HG02943 (cell line): Measurements from ENCODE around the gene HERC4.
"Not testable (repeated sequence)": the region's sequence is repeated elsewhere in the genome, so short reads cannot be mapped to it uniquely, and the experiment has no call there.

Experiments used
- ATAC-seq: cut with Tn5 transposase; IDR thresholded peaks from one replicate; pipeline ENCODE4 v1.9.1; 2021; ENCODE audit warnings: mild to moderate bottlenecking, low read depth, moderate library complexity; ENCODE audit not compliant: unreplicated experiment

The HERC4 gene

DNA sequence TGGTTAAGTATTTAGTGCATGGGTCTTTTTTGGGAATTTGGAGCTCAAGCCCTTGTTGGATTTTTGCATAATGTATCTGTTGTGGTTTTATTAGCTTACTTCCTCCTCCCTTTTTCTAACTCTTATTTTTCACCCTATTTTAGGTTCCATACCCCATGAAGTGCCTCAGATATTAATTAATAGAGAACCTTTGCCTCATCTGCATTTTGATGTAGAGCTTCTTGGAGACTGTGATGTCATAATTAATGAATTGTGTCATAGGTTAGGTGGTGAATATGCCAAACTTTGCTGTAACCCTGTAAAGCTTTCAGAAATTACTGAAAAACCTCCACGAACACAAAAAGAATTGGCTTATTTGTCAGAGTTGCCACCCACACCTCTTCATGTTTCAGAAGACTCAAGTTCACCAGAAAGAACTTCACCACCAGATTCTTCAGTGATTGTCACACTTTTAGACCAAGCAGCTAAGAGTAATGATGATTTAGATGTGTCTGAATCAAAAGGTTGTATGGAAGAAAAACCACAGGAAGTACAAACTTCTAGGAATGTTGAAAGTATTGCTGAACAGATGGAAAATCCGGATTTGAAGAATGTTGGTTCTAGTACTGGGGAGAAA lies 162.6 kb downstream of the HERC4 start:
- no peak for ATAC-seq

DNA sequence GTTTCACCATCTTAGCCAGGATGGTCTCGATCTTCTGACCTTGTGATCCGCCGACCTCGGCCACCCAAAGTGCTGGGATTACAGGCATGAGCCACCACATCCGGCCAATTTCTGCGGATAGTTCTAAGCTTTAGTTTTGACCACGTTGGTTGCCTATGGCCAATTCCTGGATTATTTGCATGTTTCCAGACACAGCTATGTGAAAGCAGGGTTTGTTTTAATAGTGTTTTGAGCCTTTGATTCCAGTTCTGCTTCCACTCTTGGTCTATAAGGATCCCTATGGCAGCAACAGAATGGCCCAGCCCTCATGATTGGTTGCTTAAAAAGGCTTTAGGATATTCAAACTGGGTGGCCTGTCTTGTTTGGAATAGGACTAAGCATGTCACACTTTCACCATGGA lies 171.5 kb downstream of the HERC4 start:
- no peak for ATAC-seq

DNA sequence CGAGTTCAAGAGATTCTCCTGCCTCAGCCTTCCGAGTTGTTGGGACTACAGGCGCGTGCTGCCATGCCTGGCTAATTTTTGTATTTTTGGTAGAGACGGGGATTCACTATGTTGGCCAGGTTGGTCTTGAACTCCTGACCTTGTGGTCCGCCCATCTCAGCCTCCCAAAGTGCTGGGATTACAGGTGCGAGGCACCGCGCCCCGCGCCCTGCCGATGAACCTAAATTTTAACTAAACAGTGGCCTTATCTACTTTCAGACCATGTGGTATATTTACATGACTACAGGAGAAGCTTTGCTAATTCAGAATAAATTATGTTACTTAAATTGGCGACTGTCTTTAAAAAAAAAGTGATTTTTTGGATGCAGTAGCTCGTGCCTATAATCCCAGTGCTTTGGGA lies 181.4 kb downstream of the HERC4 start:
- no peak for ATAC-seq

DNA sequence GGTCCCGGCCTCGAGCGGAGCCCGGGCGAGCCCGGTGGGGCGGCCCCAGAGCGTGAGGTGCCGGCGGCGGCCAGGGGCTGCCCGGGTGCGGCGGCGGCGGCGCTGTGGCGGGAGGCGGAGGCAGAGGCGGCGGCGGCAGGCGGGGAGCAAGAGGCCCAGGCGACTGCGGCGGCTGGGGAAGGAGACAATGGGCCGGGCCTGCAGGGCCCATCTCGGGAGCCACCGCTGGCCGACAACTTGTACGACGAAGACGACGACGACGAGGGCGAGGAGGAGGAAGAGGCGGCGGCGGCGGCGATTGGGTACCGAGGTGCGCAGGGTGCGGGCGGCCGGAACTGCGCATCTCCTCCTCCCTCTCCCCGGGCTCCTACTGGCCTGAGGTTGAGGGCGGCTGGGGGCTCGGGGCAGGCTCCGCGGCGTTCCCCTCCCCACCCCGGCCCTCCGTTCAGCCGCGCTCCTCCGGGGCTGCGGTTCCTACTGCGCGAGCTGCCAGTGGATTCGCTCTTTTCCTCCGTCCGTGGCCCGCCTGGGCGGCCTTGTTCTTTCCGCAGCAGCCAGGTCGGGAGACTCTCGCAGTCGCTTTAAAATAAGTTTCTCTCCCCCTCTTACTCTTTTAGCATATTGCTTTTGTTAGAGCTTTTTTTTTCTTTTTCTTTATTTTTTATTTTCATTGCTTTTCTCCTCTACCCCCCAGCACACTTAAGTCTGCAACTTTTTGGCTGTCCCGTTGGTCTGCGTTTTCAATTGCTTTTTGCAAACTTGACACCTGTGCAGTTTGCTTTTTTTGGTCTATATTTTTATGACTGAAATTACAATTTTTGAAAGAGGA lies 190.0 kb downstream of the HERC4 start:
- peak; percentile 68 for ATAC-seq

DNA sequence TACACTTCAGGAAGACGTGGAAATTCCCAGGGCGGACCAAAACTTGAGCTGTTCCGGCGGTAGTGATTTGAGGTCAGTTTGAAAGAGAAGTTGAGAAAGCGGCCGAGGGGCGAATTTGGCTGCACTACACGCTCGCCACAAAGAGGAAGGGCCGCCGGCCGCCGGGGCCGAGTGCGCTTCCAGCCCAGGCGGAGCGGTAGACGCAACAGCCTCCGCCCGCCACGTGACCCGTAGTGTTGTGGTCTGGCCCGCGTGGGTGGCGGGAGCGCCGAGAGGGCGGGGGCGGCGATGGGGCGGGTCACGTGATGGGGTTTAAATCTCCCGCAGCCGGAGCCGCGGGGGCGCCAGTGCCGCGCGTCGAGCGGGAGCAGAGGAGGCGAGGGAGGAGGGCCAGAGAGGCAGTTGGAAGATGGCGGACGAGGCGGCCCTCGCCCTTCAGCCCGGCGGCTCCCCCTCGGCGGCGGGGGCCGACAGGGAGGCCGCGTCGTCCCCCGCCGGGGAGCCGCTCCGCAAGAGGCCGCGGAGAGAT lies 190.7 kb downstream of the HERC4 start, which contains the start of gene SIRT1:
Gene SIRT1, plus strand, starts transcription at position 344 of the 529 bp plus-strand sequence. Its CDS starts 66 bp downstream, at position 410.
- peak; percentile 76 for ATAC-seq

DNA sequence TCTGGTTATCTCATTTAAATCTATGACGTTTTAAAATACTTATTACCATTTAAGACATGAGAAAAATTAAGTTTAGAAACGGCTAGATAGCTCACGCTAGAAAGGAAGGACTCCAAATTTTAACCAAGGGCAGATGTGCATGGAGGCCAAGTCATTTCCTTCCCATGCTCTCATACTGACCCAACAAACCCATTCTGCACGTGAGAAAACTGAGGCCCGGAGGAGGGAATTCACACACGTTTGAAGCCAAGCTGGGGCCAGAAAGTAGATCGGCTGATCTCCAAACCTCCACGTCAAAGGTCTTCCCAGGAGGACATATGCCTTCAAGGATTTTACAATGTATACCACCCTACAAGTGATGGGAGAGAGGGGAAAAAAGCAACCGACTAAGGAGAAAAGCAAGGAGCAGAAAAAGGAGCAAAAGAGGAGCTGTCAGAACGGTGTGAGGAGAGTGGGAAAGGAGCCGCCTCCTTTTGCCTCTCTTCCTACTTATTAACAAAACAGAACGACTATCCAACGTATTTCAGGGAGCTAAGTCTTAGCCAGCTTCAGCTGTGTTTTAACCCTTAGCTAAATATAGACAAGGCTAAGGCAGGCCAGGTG lies 191.3 kb downstream of the HERC4 start:
- ATAC-seq = no peak

DNA sequence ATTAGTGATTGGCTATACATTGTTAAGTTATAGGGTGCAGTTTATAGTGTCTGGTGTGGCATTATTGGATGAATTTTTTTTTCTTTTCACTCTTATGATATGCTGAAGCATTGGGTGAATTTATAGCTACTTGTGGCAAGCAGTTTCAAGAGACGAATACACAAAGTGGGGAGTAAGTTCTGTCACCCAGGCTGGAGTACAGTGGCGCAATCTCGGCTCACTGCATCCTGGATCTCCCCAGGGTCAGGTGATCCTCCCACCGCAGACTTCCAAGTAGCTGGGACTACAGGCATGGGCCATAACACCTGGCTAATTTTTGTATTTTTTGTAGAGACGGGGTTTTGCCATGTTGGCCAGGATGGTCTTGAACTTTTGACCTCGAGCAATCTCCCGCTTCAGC lies 196.9 kb downstream of the HERC4 start:
- ATAC-seq = no peak

DNA sequence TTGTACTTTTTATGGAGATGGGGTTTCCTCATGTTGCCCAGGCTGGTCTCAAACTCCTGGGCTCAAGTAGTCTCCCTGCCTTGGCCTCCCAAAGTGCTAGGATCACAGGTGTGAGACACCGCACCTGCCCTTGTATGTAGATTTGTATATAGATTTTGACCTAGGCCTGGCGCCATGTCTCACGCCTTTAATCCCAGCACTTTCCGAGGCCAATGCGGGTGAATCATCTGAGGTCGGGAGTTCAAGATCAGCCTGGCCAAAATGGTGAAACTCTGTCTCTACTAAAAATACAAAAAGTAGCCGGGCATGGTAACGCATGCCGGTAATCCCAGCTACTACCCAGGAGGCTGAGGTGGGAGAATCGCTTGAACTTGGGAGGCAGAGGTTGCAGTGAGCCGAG lies 197.7 kb downstream of the HERC4 start:
- ATAC-seq = not testable (repeated sequence)

DNA sequence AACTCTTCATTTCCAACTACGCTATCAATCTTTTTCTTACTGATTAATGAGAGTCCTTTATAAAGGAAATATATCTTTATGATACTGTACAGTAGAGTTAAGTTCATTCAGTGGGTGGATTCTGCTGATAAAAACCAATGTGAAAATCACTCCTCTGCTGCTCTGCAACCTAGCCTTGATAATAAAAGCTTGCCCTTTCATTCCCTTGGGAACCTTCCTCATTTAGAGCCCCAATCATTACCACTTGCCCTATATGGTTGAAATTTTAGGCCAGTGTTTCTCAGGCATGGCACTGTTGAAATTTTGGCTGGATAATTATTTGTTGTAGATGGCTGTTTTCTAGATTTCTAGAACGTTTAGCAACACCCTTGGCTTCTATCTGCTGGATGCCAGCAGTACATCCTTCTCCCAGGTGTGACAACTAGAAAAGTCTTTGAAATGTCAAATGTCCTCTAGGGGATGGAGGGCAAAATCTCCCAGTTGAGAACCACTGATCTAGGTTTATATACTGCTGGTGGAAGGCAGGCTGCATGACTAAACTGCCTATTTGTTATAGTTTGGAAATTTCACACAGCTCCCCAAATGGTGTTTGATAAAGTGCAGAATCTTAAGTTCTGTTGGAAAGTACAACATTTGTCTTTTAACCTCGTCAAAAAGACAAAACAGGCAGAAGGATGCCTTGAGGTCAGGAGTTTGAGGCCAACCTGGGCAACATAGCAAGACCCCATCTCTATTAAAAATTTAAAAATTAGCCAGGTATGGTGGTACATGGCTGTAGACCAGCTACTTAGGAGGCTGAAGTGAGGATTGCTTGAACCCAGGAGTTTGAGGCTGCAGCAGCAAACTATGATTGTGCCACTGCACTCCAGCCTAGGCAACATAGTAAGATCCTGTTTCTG lies 199.5 kb downstream of the HERC4 start:
- no peak for ATAC-seq
